ENCODE measurements around the gene CRTAC1.
"Not testable (repeated sequence)": the region's sequence is repeated elsewhere in the genome, so short reads cannot be mapped to it uniquely, and the experiment has no call there.

Gene CRTAC1

DNA sequence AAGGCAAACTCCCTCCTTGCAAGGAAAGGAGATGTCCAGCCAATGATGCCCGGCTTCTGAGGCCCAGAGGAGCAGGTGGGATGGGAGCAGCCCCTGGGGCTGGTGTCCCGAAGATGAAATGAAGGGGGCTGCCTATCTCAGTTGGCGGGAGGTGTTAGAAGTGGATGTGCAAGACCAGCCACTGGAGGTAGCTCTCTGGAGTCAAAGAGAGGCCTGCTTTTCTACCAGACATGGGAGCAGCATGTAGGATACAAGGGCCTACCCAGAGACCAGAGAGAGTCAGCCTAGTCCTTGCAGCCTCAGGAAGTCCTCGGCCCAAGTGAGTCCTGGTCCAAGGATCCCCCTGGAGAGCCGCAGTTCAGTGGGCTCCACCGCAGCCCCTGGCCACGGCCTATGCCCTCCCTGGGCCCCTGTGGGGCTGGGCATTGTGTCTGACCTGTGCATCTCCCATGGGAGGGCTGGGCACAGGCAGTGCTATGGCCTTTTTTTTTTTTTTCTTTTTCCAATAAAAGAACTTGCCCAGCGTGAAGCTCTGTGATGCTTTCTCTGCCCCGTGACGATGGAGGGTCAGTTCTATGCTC is 163.1 kb downstream of the CRTAC1 start:
- DNase-seq = no peak

DNA sequence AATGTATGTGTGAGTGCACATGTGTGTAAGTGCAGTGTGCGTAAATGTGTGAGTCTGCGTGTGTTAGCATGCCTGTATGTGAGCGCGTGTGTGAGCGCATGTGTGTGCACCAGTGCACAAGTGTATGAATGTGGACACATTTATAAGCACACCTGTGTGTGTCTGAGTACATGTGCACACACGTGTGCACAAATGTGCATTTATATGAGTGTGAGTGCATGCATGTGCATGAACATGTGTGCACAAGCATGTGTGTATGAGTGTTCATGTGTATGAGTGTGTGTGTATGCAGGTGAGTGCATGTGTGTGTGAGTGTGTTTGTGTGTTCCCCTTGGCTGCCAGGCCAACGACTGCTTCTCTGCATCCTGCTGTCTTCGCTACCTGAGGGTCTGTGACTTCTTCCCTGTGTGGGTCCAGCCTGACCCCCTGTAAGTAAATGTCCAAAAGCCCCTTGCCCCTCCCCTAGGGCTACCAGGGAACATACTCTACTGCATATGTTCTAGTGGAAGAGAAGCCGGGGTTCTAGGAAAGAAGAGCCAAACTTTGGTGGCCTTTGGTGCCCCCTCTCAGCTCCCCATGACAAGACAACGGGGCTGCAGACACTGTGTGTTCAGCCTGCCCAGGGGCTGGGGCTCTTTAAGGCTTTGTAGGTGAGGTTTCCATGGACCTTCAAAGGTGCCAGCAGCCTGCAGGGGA is 163.7 kb downstream of the CRTAC1 start:
- DNase-seq = no peak

DNA sequence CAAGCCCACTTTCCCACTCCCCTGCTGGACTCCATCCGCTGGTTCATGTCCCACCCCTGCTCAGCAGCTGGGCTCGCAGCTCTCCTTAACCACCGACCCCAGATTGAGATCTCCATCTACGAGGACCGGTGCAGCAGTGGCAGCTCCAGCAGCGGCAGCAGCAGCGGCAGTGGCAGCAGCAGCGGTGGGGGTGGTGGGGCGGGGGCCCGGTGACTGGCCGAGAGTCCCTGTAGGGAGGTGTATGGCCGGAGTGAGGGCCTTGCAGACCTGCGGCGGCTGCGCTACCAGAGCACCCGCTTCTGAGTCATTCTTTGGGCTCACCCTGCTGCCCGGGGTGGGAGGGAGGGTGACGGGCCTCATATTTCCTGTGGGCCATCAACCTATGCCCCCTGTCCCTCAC is 164.9 kb downstream of the CRTAC1 start:
- DNase-seq = no peak

DNA sequence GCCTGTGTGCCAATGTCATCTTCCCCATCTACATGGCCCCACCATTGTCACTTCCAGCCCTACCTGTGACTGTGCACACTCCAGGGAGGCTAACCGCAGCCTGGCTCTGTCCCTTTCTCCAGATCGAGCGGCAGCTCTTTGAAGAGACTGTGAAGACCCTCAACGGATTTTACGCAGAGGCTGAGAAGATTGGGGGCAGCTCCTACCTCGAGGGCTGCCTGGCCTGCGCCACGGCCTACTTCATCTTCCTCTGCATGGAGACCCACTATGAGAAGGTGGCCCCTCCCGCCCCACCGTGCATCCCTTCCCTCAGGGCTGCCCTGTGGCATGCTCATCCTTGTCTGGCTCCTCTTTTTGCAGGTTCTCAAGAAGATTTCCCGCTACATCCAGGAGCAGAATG is 166.6 kb downstream of the CRTAC1 start:
- DNase-seq = no peak

DNA sequence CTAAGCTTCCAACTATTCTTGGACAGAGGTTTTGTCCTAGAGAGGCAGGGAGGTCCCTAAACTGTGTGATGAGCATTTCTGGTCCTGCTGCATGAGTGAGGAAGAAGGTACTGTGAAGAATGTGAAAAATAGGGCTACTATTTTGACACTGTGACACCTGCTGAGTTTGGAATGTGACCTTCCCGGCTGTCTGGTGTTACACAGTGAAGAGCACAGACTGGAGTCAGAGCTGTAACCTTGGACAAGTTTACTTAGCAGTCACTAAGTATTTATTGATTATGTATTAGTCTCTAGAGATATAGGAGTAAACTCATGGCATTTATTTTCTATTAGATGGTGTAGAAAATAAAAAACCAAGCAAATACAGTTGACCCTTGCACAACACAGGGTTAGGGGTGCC is 168.5 kb downstream of the CRTAC1 start:
- no peak for DNase-seq

DNA sequence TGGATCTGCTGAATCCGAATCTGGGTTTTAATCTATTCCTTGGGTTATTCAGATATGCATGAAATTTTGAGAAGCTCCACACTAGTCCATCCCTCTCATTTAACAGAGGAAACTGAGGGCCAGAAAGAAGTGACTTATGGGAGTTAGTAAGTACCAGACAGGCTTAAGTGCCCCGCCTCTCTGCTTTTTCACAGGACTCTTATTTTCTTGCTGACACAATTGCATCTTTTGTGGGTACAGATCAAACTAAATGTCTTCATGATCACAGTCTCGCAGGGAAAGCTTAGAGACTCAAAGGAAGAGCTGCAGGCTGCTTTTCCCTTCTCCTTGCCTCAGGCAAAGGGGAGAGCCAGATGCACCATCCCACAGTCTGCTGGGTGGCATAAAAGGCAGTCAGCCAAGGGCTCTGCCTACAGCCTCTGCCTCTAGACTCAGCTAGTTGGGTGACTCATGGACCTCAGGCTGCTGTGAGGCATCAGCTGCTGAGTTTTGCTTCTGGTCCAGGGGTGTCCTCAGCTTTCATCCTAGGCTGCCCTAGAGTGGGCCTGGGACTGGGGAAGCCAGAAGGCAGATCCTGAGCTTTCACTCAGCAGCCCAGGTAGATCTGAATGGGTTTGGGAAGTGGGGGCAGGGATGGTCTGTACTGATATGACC is 169.2 kb downstream of the CRTAC1 start:
- no peak for DNase-seq

DNA sequence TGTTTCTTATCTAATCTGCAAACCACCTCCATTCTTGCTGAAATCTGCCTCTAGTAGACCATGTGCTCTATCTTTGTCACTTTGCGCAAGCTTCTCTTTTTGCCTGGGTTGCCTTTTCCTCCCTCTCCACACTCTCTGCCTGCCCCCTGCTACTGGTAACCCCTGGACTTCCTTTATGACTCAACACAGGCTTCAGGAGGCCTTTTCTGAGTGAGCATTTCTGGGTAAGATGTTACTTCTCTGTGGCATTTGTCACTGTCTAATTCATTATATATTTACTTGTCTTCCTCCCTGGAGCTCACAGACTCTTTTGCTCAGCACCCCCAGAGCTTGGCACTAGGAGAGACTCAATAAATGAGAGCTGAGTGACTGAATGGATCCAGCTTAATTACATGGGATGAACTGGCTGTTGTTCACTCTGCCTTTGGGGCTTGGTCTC is 172.4 kb downstream of the CRTAC1 start:
- peak in 1 of 2 donors; percentile 9 for DNase-seq

DNA sequence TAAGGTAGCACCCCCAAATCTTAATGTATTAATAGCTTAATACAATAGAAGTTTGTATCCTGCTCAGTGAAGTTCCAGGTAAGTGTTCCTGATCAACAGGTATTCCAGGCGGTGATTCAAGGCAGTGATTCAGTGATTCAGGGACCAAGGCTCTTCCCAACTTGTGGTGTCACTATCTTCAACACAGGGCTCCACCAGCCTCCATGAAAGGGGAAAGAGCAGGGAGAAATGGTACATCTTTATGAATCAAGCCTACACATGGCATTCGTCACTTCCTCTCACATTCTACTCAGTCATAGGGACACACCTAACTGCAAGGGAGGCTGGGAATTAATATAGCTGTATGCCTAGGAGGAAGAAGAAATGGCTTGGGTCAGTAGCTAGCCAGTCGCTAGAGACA is 175.7 kb downstream of the CRTAC1 start:
- DNase-seq = no peak

DNA sequence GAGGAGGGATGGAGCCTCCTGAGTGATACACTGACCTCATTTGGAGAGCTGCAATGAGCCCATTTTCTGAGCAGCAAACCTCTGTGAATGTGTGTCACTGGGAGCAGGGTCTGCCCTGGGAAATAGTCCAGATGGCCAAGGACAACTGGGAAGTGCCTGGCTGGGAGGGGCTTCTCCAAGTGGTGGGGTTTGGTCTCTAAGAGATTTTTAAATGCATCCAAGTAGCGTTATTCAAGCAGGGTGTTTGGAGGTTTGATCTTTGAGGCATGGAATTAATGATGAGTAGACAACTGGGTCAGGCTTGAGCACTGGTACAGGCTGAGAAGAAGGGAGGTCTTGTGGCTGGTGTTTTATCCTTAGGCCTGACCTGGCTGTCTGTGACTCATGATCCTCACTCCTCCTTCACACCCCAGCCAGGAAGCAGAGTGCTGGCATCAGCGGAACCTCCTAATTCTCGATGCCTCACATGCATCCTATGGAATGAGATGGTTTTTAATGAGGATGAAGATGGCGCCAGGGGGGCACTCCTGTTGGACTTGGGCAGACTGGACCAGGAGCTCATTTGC is 177.5 kb downstream of the CRTAC1 start:
- DNase-seq = no peak

DNA sequence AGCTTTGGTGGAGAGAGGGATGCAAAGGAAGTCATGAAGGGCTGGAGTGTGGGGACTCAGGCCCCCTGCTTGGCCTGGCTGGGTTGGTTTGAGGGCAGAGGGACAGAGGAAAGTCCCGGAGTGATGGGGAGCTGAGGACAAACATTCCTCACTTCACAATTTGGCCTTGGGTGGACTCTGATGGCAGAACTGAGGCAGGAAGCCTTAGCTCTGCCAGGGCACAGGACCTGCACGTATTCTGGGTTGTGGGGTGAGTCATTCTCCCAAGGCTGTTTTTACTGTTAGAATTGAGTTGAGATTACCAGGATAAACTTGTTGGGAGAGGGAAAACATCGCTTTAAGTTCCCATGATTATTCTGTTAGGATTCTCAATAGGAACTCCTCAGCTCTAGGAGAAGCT is 178.1 kb downstream of the CRTAC1 start:
- DNase-seq = no peak

DNA sequence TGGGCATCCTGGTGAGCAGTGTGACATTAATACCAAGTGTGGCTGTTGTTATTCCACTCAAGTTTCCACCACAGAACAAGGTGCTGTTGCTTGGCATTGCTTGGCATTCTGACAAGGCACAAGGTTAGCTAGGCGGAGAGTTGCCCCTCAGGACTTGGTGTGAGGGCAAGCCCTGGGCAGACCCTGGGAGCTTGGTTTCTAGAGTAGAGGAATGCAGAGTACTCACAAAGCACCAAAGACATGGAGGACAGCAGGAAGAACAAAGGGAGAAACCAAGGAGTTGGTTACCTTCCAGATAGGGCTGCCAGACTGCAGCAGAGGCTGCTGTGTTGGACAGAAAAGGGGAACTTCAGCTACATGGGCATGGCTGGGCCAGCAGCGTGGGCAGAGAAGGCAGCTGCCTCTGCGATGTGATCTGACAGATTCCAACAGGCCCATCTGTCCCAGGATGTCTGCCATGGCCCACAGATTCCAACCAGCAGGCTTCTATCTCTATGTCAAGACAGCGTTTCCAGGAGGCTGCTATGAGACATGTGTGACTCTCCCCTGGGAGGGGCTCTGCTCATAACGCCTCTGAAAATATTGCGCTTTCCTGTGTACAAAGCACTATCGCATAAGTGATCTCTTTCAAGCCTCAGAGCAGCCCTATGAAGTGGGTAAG is 178.9 kb downstream of the CRTAC1 start:
- DNase-seq = peak in 1 of 2 donors; percentile 47

DNA sequence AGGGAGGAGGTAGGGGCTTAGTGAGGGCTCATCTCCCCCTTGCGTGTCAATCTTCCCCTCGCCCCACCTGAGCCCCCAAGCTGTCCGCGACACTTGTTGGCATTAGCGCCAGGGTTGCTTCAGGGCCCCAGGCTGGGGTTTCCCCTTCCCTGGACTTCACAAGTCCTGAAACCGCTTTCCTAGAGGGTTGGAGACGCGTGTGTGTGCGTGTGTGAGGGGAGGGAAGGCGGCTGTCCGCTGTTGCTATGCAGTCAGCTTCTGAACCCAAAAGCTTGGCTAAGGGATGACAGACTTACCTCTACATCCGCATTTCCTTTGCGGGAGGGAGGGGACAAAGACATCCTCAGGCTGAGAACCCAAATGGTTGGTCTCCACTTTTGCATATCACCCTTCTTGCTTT is 180.0 kb downstream of the CRTAC1 start:
- DNase-seq = peak in 1 of 2 donors; percentile 29

DNA sequence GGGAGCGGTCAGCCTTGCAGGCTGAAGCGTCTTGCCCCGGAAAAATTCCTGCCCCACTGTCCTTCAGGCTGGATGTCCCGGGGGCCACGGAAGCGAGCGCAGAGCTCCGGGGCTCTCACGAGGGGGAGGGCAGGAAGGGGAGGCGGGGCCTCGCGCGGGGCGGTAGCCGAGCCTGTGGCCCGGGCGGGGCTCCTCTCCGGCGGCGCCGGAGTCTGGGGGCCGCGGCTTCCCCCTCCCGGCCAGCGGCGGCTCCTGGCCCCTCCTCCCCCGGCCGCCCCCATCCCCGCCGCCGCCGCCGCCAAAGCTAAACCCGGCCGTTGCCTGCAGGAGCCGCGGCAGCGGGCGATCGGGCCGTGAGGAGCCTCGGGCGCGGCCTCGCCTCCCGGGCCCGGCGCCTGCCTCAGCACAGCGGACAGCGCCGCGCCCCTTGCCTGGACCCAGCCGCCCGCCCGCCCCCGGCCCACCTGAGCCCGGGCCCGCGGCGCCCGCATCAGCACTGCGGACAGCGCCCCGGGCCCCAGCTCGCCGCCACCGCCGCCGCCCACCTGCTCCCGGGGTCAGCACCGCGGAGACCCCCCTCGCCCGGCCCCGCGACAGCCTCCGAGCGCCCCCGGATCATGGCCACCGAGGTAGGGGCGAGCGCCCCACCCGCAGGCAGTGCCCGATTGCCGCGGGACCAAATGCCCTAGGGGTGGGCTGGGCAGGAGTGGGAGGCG is 180.6 kb downstream of the CRTAC1 start, which contains the start of gene GOLGA7B:
TSS of gene GOLGA7B (plus strand) at position 157 of the 716 bp plus-strand sequence. CDS start at position 618, 461 bp downstream.
- peak; percentile 35 to 59 for DNase-seq

DNA sequence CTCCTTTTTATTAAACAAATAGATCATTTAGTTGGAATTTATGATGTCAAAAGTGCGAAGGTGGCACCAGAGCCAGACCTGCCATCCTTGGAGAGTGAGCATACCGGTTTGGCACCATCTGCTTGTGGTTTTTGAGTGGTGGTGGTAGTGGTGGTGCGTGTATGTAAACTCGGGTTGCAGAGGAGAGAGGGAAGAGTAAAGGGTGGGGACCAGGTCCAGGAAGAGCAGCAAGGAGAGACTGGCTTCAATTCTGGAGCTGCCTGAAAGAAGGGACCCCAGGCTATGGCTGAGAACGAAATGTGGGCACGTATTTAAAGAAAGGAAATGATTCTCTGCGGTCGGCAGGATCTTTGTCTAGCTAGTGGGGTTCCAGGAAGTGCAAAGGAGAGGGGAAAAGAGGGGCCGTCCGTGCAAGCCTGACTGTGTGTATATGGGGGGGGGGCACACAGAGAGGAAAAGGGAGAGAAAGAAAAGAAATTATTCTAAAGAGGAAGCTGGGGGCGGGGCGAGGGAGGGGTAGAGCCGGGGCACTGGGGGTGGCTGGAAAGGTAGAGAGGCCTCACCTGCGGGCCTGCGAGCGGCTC is 181.2 kb downstream of the CRTAC1 start:
- peak in 1 of 2 donors; percentile 18 for DNase-seq

DNA sequence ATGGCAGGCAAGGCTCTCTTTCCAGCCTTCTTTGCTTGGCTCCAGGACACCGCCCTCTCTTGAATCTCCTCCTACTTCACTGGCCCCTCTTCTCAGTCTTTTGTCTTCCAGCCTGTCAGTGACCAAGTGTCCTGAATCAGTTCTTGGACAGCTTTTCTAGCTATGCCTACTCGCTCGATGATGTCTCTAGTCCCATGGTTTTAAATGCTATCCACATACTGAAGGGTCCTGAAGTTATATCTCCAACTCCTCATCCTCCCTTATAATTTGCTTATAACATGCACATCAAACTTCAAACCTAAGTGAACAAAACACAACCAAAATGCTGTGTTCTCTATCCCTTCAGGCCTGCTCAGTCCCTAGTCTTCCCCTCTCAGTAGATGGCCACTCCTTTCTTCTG is 185.7 kb downstream of the CRTAC1 start:
- DNase-seq = no peak

DNA sequence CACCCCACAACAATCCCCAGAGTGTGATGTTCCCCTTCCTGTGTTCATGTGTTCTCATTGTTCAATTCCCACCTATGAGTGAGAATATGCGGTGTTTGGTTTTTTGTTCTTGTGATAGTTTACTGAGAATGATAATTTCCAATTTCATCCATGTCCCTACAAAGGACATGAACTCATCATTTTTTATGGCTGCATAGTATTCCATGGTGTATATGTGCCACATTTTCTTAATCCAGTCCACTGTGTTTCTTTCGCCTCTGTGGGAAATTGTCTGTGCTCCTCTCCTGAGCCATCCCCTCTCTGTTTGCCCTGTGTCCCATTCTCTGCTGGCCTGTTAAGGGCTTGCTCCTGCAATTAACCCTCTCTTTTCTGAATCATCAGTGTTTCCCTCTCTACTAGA is 186.4 kb downstream of the CRTAC1 start:
- not testable (repeated sequence) for DNase-seq

DNA sequence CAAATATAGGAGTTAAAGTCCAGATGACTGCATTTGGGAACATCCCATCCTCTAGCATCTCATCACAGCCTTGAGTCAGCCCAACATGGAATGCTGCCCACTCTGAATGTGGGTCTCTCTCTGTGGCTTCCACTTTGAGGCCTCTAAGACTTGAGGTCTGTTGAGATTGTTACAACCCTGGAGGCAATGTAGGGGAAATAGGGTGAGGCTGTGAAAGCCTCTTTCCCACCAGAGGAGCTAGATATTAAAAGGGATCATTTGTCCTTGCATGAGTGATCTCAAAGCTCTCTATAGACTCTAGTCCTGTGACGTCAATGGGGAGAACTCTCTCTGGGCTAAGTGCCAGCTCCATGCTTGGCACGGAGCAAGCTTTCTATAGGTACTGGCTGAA is 187.1 kb downstream of the CRTAC1 start:
- no peak for DNase-seq

DNA sequence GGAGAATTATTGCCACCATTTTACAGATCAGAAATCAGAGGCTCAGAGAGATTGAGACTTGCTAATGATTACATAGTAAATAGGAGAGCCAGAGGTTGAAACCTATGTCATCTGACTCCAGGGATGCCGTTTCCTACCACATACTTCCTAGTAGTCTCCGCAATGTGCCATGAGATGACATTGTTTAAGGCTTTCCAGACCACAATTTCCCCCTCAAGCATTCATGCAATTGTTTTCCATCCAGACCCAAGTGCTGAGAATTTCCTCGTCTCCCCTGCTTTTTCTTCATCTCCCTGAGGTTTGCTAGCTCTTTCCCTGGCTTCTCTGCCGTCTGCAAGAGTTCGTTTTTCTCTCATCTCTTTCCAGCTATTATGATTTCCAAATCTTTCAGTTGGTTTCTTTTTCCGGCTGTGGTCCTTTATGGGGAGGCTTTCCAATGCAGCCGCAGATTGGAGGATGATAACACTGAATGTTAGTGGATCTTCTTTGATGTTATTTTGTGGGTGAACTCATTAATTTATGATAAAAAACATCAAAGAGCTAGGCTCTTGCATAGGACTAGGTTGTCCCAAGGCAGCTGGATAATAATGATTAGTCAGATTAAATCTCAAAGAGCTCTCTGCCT is 187.7 kb downstream of the CRTAC1 start:
- no peak for DNase-seq

DNA sequence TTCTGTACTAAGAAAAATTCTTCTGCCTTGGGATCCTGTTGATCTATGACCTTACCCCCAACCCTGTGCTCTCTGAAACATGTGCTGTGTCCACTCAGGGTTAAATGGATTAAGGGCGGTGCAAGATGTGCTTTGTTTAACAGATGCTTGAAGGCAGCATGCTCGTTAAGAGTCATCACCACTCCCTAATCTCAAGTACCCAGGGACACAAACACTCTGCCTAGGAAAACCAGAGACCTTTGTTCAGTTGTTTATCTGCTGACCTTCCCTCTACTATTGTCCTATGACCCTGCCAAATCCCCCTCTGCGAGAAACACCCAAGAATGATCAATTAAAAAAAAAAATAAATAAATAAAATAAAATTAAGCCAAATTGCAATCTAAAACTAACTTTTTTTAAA is 188.3 kb downstream of the CRTAC1 start:
- DNase-seq = not testable (repeated sequence)

DNA sequence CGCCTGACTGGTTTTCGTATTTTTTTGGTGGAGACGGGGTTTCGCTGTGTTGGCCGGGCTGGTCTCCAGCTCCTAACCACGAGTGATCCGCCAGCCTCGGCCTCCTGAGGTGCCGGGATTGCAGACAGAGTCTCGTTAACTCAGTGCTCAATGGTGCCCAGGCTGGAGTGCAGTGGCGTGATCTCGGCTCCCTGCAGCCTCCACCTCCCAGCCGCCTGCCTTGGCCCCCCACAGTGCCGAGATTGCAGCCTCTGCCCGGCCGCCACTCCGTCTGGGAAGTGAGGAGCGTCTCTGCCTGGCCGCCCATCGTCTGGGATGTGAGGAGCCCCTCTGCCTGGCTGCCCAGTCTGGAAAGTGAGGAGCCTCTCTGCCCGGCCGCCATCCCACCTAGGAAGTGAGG is 189.3 kb downstream of the CRTAC1 start:
- not testable (repeated sequence) for DNase-seq

DNA sequence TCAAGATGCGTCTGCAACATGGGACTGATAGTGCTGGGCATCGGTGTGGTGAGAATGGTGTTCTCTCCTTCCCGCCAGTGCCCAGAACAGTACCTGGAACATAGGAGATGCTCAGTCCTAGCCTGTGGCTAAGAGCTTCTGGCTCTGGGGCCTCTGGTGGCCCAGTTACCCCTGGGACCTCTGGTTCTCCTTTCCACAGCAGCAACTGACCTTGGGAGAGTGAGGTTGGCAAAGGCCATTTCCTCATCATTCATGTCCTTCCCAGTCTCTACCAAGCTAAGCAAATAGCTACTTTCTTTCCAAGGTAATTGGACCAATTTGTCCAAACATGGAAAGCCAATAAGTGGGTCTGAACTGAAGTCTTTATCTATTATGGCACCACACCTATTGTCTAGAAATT is 192.3 kb downstream of the CRTAC1 start:
- DNase-seq = no peak

DNA sequence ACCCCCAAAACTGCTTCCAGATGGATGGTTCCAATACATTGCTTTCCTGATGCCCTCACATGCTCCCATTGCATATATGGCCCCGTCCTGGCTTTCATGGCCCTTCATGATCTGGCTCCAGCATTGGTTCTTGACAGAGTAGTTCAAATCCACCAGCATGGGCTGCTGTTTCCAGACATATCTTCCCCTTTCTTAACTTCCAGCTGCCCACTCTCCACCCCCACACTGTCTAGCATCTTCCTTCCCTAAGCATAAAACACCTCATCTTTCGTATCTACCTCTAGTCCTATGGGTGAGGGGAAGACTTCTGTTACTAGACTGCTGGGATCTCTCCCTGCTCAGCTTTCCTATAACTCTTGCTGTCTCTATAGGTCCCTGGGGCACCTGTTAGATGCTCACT is 194.0 kb downstream of the CRTAC1 start:
- no peak for DNase-seq
